B cell (primary cell): ENCODE data around the gene ATP5MC3. TPM values are rescaled to one million over a fixed set of nuclear protein-coding genes. Genes with fewer than 3 reads are reported as not detected.

ENCODE experiments used
- ATAC-seq: fragments of 200-7000 bp; cut with Tn5 transposase; one replicate; pipeline ENCODE4 v1.10.0; 2021; ENCODE audit warnings: low read depth, mild to moderate bottlenecking, moderate number of reproducible peaks, moderate library complexity
- CTCF ChIA-PET: fragments of 350-600 bp; sonication (Branson Sonifier 250); formaldehyde crosslinking; loops from one replicate; lab custom pipeline; 2021; ENCODE audit warnings: antibody characterized with exemption, inconsistent platforms; lab: Charles Lee
- POLR2A ChIA-PET: fragments of 350-600 bp; sonication (Branson Sonifier 250); formaldehyde crosslinking; loops from one replicate; lab custom pipeline; 2021; ENCODE audit warnings: antibody characterized with exemption; lab: Charles Lee
- DNase-seq: peaks from one replicate; pipeline ENCODE4 v3.0.0; 2013
- H2AFZ ChIP-seq: 2 replicates; pipeline ENCODE4 v1.6.1; 2012; ENCODE audit warnings: mild to moderate bottlenecking, low read depth, low read length; ENCODE audit not compliant: insufficient read depth, poor library complexity, severe bottlenecking
- H3K27ac ChIP-seq, 2 donors: 1 replicate in 1 of 2; 2 replicates in 1 of 2; pipeline ENCODE4 v1.5.1; 2012 to 2013; ENCODE audit warnings: low read length in 2 of 2, mild to moderate bottlenecking in 2 of 2, moderate library complexity in 1 of 2
- H3K27me3 ChIP-seq, 4 experiments: fragments of 200-600 bp in 1 of 4; sonication (generic) in 1 of 4; replicated peaks in 1 of 4; 1 replicate in 2 of 4; 2 replicates in 2 of 4; pipeline versions ENCODE4 v1.6.1 to v1.7.0; 2013 to 2016; ENCODE audit warnings: low read length in 3 of 4, mild to moderate bottlenecking in 2 of 4, mixed read lengths in 1 of 4, moderate library complexity in 1 of 4; ENCODE audit not compliant: insufficient read depth in 4 of 4, control insufficient read depth in 3 of 4; ENCODE audit errors: control extremely low read depth in 1 of 4
- H3K36me3 ChIP-seq, 2 experiments: replicated peaks in 1 of 2; 1 replicate in 1 of 2; 2 replicates in 1 of 2; pipeline versions ENCODE4 v1.6.1 to v1.7.1; 2013; ENCODE audit warnings: low read length in 1 of 2; ENCODE audit not compliant: insufficient read depth in 2 of 2, control insufficient read depth in 1 of 2; ENCODE audit errors: control extremely low read depth in 1 of 2, extremely low read depth in 1 of 2
- H3K4me1 ChIP-seq, 2 donors: fragments of 200-600 bp in 1 of 2; sonication (generic) in 1 of 2; 1 replicate in 1 of 2; 2 replicates in 1 of 2; pipeline versions ENCODE4 v1.5.1 to v1.6.1; 2013 to 2017; ENCODE audit warnings: low read length in 2 of 2; ENCODE audit not compliant: control insufficient read depth in 2 of 2, insufficient read depth in 2 of 2
- H3K4me2 ChIP-seq: replicated peaks from 2 replicates; pipeline ENCODE3; 2012; ENCODE audit warnings: mild to moderate bottlenecking, low read depth, low read length; ENCODE audit not compliant: poor library complexity, severe bottlenecking
- H3K4me3 ChIP-seq, 5 experiments: fragments of 200-600 bp in 1 of 5; sonication (generic) in 1 of 5; 1 replicate in 3 of 5; 2 replicates in 2 of 5; pipeline versions ENCODE4 v1.5.1 to v1.7.0; 2011 to 2016; ENCODE audit warnings: low read length in 4 of 5, mild to moderate bottlenecking in 4 of 5, low read depth in 2 of 5, control low read depth in 1 of 5, moderate library complexity in 1 of 5; ENCODE audit not compliant: insufficient read depth in 1 of 5; ENCODE audit errors: control extremely low read depth in 1 of 5, extremely low read depth in 1 of 5
- H3K79me2 ChIP-seq: fragments of 200-600 bp; sonication (generic); one replicate; pipeline ENCODE4 v1.6.0; 2016; ENCODE audit warnings: low read length; ENCODE audit not compliant: control insufficient read depth, insufficient read depth
- H3K9ac ChIP-seq: fragments of 200-600 bp; sonication (generic); 2 replicates; pipeline ENCODE4 v1.6.1; 2017; ENCODE audit warnings: mild to moderate bottlenecking, low read length, moderate library complexity
- H3K9me3 ChIP-seq, 3 donors: one replicate each; pipeline versions ENCODE4 v1.6.1 to v1.7.1; 2013; ENCODE audit warnings: low read length in 2 of 3; ENCODE audit not compliant: control insufficient read depth in 2 of 3, insufficient read depth in 1 of 3; ENCODE audit errors: control extremely low read depth in 1 of 3
- H4K20me1 ChIP-seq: 2 replicates; pipeline ENCODE4 v1.6.0; 2012; ENCODE audit warnings: mild to moderate bottlenecking, low read length; ENCODE audit not compliant: insufficient read depth, control insufficient read depth, poor library complexity, severe bottlenecking
- H3K27ac Mint-ChIP-seq: one replicate; pipeline ENCODE4 v1.8.0; 2021; ENCODE audit warnings: mixed read lengths
- H3K27me3 Mint-ChIP-seq: one replicate; pipeline ENCODE4 v1.8.0; 2021; ENCODE audit warnings: mixed read lengths
- H3K4me1 Mint-ChIP-seq: one replicate; pipeline ENCODE4 v1.8.0; 2021; ENCODE audit warnings: mixed read lengths
- H3K4me3 Mint-ChIP-seq: one replicate; pipeline ENCODE4 v1.8.0; 2021; ENCODE audit warnings: mixed read lengths
- H3K9me3 Mint-ChIP-seq: one replicate; pipeline ENCODE4 v1.8.0; 2022; ENCODE audit warnings: mixed read lengths; ENCODE audit not compliant: insufficient read depth
- EZH2 ChIP-seq: IDR thresholded peaks from 2 replicates; pipeline ENCODE4 v1.6.1; 2012; ENCODE audit warnings: borderline replicate concordance, low read depth, mild to moderate bottlenecking, moderate library complexity, low read length; ENCODE audit not compliant: insufficient read depth, poor library complexity, severe bottlenecking
- WGBS: methylation state at CpG from one replicate; pipeline ENCODE4 v1.1.5; 2013; ENCODE audit warnings: missing lambda C conversion rate; ENCODE audit not compliant: insufficient coverage; 5-methylcytosine and 5-hydroxymethylcytosine counted together
- intact Hi-C: fragments of 100-400 bp; cut with micrococcal nuclease; formaldehyde crosslinking; loops from one replicate; pipeline ENCODE4 v1.10.0; 2022
- polyA plus RNA-seq: library from polyadenylated mRNA; depleted of rRNA; stranded (reverse); fragments of >200 nt; gene quantifications from 2 replicates; pipeline ENCODE4 v1.2.3, GENCODE V29; 2012
- total RNA-seq, 2 donors: library from RNA; stranded (reverse); fragments of 120-200 nt in 1 of 2; gene quantifications; 1 replicate in 1 of 2; 2 replicates in 1 of 2; pipeline versions ENCODE4 v1.2.3 to v1.2.4, GENCODE V29; 2013 to 2022
- TF ChIP-seq, protein P1 (sequence below): fragments of 200-600 bp; IDR thresholded peaks from one replicate; pipeline ENCODE4 v1.8.0; 2022; ENCODE audit warnings: antibody characterized with exemption, mild to moderate bottlenecking

ATP5MC3 gene
- total and polyA plus RNA-seq, 2 donors (not counting 1 experiment from before 2014, with no cell fraction given), result 68.5 to 94.1 TPM

DNA sequence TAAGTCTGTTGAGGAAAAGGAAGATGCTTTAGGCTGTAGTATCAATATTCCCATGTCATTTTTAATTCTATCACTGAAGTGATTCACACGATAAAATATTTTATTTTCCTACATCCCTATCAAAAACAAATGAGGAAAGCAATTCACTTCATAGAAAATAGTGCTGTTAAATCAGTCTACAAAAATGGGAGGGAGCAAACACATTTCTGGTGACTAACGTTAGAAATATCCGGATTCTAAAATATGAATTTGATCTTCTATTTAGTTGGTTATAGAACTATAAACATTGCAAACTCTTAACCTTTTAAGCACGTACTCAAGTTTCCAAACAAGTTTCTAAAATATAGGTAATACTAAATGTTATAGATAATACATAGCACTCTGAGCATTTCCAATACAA is 34.3 kb downstream of the ATP5MC3 start:
- DNase-seq (no peak), ATAC-seq (no peak)
- Histone ChIP-seq H3K9ac (no peak overlapping the region), H3K9me3 (no peaks in the 10 kb centered on the region), H3K79me2 (peaks cover 79% of the 10 kb centered on the region), H3K4me1 (no peaks in the 10 kb centered on the region), H2AFZ (no peak overlapping the region), H3K36me3 (peaks cover 5 to 8% of the 10 kb centered on the region in 2 experiments), H3K27ac (no peak overlapping the region), H3K4me2 (no peak overlapping the region), H4K20me1 (peaks cover 63% of the 10 kb centered on the region), H3K4me3 (no peak overlapping the region), H3K27me3 (no peaks in the 10 kb centered on the region)
- H3K4me3 Mint-ChIP-seq, result no peak overlapping the region
- no CpG with 5 or more reads among the region's 4 CpGs for whole genome bisulfite sequencing
- peaks cover 21% of the 10 kb centered on the region for H3K4me1 Mint-ChIP-seq
- H3K27me3 Mint-ChIP-seq, result no peaks in the 10 kb centered on the region
- H3K9me3 Mint-ChIP-seq, result no peaks in the 10 kb centered on the region
- TF ChIP-seq, protein P1, sequence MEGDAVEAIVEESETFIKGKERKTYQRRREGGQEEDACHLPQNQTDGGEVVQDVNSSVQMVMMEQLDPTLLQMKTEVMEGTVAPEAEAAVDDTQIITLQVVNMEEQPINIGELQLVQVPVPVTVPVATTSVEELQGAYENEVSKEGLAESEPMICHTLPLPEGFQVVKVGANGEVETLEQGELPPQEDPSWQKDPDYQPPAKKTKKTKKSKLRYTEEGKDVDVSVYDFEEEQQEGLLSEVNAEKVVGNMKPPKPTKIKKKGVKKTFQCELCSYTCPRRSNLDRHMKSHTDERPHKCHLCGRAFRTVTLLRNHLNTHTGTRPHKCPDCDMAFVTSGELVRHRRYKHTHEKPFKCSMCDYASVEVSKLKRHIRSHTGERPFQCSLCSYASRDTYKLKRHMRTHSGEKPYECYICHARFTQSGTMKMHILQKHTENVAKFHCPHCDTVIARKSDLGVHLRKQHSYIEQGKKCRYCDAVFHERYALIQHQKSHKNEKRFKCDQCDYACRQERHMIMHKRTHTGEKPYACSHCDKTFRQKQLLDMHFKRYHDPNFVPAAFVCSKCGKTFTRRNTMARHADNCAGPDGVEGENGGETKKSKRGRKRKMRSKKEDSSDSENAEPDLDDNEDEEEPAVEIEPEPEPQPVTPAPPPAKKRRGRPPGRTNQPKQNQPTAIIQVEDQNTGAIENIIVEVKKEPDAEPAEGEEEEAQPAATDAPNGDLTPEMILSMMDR, result no peak
- no peak for TF ChIP-seq EZH2
- CTCF ChIA-PET, result interaction anchor here (0.5 kb wide), 1 partner anchor 218 kb away, joined by 3 read pairs; no protein-coding TSS in a partner anchor
- no peak overlapping the region for H3K27ac Mint-ChIP-seq
- POLR2A ChIA-PET, result no interaction called here
- intact Hi-C loops, result no loop called here

DNA sequence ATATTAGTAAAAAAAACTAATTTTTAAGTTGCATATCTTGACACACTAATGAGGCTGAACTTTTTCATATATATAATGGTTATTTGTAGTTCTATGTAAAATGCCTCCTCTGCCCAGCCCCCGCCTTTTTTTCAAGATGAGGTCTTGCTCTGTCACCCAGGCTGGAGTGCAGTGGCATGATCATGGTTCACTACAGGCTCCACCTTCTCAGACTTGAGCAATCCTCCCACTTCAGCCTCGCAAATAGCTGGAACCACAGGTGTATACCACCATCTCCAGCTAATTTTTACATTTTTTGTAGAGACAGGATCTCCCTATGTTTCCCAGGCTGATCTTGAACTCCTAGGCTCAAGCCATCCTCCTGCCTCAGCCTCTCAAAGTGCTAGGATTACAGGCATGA is 37.8 kb downstream of the ATP5MC3 start:
- WGBS, result 100% methylated on average over 2 of the region's 2 CpGs
- no peak overlapping the region for H3K27ac Mint-ChIP-seq
- CTCF ChIA-PET, result no interaction called here
- no peak overlapping the region for H3K27ac ChIP-seq
- peaks cover 47% of the 10 kb centered on the region for H4K20me1 ChIP-seq
- H3K4me1 ChIP-seq, result no peaks in the 10 kb centered on the region
- TF ChIP-seq, protein P1, result no peak
- TF ChIP-seq EZH2, result no peak
- intact Hi-C loops, result no loop called here
- no peak overlapping the region for H2AFZ ChIP-seq
- no peak overlapping the region for H3K4me2 ChIP-seq
- DNase-seq, result no peak
- no peak for ATAC-seq
- no peaks in the 10 kb centered on the region for H3K9me3 ChIP-seq
- no peaks in the 10 kb centered on the region for H3K27me3 ChIP-seq
- H3K36me3 ChIP-seq, result peaks cover 4 to 8% of the 10 kb centered on the region in 2 experiments
- POLR2A ChIA-PET, result no interaction called here
- no peak overlapping the region for H3K4me3 ChIP-seq
- H3K4me3 Mint-ChIP-seq, result no peak overlapping the region
- H3K4me1 Mint-ChIP-seq, result peaks cover 14% of the 10 kb centered on the region
- no peaks in the 10 kb centered on the region for H3K27me3 Mint-ChIP-seq
- no peaks in the 10 kb centered on the region for H3K9me3 Mint-ChIP-seq
- H3K79me2 ChIP-seq, result peaks cover 65% of the 10 kb centered on the region
- H3K9ac ChIP-seq, result no peak overlapping the region
